ENCODE results near the gene KLHL41.

KLHL41 gene

DNA sequence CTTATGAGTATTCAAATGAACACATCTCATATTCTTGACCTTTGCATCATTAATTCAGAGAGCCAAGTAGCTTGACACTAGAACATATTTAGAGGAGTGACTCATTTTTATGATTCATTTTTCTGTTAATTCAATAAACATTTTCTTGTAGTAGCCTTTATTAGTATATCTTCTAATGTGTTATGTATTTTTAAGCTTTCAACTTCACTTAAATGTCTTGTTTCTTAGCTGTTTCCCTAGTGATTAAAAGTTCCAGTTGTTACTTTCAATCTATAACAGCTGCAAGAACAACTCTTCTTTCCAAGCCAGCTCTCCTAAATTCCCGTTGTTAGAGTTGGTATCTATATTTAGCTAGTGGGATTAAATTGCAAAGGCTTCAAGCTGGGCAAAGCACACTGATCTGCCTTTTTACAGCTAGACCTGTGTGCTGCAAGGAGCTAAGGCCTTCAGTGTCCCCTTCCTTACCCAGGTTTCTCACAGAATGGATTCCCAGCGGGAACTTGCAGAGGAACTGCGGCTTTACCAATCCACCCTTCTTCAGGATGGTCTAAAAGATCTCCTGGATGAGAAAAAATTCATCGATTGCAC is at the start of gene KLHL41:
TSS of gene KLHL41 (plus strand) at position 405 of the 588 bp plus-strand sequence. CDS start at position 482, 77 bp downstream.
- no peak for DNase-seq

DNA sequence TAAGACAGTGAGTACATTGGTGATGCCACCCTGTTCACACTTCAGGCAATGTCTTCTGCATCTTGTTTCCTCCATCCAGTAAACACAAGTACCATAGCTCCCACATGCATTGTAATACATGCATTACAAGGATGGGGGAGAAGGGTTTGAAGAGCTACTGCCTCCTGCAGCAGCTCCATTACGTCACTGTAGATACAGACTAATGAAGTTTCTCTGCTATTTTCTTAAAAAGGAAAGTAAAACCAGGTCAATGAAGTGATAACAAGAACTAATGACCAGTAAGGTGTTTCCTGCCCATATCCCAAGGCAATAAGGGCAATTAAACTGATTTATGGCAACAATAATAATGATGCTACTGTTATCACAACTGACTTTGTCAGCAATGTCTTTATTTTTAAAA is 48.4 kb upstream of the KLHL41 start:
- no peak for DNase-seq

DNA sequence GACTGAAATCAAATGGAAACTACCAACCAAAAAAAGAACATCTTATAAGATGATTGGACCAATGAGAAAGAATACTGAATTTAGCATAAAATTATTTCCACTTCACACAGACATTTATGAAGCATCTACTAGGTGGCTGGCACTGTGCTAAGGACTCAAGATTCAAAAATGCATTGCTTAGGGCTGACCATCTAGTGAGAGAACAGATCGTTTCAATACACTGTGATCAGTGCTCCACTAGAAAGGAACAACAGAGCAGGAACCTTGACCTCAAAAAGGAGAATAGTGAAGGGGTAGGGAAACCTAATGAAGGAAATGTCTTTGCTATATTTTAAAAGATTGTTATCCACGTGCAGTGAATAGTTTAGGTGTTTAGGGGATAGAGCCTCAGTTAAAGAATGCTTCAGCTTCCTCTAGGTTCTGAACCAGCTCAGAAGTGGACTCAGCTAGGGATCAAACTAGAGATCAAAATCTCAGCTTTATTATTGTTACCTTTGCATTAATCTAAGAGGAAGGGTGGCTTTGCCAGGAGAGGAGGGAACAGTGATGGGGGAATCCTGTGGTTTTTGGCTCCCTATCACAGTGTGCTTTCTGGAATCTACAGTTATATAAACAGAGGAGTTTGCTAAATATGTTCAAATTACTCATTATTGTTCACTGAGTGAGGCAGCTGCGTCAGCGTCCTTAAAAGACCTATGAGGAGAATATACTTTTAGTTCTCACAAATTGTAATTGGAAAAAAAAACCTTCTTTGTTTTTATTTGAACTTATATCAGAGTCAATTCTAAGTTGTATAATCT is 46.4 kb upstream of the KLHL41 start:
- no peak for DNase-seq

DNA sequence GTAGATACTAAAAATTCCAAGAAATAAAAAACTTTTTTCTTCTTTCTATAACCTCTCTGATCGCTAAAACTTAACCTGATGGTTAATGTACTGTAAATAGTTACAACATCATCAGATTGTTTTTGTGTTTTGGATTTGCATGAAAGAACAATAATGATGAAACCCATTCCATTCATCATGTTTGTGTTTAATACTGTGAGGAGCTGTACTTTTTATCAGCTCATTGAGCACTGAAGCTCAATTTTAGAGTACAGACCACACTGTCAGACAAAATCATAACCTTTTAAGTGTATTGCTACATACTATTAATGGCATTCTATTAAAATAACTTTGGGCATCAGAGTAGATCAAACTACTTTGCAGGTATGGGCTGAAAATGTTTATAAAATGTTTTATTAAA is 45.0 kb upstream of the KLHL41 start:
- DNase-seq: no peak

DNA sequence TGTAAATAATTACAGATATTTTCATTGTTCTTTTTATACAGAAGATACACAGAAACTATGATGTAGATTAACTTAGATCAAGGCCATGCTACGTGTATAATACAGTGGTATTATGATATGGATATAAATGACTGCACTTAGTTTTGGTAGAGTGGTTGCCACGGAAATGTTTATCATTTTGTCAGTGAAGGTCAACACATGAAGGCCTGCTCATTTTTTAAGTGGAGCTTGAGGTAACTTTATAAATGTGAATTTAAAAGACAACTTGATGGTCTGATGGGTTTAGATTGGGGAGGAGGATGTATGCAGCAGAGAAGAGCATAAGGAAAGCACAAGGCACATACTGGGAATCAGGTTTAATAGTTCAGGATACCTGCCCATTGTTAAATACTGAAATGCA is 44.6 kb upstream of the KLHL41 start:
- peak; percentile 15 for DNase-seq

DNA sequence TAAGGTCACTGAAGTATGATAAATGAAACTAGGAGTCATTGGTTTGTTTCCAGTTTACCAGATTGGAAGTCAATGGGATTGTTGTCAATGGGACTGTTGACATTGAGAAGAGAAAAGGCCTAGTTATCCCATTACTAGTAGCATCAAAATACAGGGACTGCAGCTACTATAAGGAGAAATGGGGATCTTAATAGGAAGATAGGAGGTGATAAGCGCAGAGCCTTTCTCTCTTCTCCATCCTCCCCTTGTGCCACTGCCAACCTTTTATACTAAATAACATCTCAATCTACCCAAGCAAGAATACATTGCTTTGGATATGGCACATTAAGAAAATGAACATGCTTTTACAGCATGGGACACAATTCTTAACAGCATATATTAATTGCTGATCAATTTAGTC is 40.7 kb upstream of the KLHL41 start:
- no peak for DNase-seq

DNA sequence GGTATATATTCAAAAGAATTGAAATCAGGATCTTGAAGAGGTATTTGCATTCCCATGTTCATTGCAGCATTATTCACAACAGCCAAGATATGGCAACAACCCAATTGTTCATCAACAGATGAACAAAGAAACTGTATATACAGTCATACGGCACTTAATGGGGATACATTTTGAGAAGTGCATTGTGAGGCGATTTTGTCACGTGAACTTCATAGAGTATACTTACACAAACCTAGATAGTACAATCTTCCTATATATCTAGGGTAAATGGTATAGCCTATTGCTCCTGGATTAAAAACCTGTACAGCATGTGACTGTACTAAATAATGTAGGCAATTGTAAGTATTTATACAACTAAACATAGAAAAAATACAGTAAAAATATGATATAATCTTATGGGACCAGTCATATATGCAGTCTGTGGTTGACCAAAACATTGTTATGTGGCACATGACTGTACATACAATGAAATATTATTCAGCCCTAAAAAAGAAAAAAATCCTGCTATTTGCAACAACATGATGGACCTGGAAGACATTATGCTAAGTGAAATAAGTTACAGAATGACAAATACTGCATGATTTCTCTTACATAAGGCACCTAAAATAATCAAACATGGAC is 39.4 kb upstream of the KLHL41 start:
- DNase-seq: no peak

DNA sequence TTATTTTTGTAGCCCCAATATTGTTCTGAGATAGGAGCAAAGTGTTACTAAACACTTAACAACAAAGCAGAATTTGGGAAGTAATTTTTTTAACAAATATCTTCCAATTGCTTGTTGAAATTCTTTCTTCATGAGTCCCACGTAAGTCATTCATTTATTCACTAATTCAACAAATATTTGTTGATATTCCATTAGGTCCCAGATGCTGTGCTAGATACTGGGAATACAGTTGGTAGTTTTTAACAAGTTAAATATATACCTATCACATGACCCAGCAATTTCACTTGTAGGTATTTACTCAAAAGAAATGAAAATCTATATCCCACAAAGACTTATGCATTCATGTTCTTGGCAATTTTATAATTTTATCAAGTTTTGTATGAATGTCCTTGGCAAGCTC is 37.3 kb upstream of the KLHL41 start:
- no peak for DNase-seq

DNA sequence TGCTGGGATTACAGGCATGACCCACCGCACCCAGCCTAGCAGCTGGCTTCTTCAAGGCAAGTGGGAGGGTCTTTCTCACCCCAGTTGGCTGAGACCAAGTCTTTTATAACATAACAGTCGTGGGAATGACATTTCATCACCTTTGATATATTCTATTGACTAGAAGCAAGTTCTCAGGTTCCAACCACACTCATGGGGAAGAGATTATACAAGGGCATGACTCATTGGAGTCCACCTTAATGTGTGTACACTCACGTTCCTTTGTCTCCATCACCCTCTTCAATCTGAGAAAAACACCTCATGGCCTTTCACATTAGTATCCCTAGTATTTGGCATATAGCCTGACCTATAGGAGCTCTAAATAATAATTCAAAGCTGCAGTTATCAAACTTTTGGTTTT is 33.0 kb upstream of the KLHL41 start:
- DNase-seq: no peak

DNA sequence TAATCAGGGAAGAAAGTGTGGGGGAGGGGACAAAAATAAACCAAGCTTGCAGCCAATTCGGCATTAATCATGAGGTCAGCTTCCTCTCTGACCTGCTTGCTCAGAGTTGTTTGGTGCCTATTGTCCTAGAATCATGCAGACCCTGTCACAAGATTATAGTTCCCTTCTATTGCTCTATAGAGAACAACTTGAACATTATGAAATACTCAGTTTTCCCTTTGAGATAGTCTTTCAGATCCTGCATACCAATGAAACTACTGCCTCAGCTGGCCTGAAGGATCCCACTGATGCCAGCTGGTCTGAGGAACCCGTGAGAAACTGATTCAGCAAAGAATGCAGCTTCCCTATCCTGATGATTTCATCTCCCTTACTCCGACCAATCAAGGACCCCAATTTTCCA is 31.2 kb upstream of the KLHL41 start:
- no peak for DNase-seq

DNA sequence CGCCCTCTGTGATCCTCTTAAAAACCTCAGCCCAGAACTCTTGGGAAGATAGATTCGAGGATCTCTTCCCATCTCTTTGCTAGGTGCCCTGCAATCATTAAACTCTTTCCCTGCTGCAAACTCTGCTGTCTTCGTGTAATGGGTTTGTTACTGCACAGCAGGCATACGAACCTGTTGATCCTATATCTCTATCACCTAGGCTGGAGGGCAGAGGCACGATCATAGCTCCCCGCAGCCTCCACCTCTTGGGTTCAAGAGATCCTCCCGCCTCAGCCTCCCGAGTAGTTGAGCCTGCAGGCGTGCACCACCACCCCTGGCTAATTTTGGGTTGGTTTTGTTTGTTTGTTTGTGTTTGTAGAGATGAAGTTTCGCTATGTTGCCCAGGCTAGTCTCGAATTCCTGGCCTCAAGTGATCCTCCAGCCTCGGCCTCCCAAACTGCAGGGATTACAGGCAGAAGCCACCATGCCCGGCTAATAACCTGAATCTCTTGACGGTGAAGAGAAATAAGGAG is 30.7 kb upstream of the KLHL41 start:
- no peak for DNase-seq

DNA sequence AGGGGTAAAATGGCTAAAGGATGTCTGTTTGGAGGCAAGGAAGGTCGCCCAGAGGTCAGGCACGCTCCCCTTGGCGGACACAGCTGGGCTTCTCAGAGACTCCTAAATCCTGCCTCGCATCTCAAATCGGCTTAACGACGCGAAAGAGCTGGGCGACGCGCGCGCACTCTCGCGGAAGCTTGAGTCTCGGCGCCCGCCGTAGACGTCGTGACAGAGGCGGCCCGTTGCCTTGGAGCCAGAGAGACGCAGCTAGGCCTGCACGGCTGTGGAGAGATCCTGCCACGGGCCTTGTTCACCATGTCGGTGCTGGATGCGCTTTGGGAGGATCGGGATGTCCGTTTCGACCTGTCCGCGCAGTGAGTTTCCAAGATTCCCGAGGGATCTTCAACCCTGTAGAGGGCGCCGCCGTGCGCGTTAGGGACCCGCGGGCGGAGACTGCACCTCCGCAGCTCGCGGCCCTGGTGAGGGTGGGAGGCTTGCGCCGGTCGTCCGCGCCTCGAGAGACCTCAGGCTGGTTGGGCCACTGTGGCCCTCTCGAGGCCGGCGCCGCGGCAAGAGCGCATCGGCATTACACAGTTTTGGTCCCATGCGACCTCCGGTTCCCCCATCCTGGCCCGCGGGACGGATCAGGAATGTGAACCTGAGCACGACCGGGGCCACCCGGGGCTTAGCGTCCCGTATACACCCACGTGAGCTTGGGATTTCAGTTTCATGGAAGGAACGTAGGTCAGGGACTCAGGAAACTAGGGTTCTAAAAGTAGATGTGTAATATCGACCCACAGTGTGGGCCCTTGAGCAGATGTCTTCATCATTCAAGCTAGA is 30.0 kb upstream of the KLHL41 start, which contains the start of gene BBS5:
TSS of gene BBS5 (plus strand) at position 238 of the 822 bp plus-strand sequence. CDS start at position 298, 60 bp downstream.
- DNase-seq: peak; percentile 61

DNA sequence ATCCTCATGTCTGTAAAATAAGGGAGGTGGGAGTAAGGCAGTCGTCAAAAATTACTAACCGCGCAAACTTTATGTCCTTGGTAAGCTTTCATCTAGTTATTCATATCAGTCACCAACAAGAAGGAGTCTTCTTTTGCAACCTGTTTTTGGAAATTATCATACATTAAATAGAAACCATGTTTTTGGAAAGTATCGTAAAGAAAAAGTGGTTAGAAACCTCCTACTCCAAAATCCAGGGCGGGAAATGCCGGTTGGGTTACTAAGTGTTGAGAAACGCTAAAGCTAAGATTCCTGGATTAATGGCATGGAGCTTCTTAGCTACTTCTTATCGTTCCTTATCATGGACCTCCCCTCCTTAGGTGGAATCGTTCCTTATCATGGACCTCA is 29.4 kb upstream of the KLHL41 start:
- DNase-seq: no peak

DNA sequence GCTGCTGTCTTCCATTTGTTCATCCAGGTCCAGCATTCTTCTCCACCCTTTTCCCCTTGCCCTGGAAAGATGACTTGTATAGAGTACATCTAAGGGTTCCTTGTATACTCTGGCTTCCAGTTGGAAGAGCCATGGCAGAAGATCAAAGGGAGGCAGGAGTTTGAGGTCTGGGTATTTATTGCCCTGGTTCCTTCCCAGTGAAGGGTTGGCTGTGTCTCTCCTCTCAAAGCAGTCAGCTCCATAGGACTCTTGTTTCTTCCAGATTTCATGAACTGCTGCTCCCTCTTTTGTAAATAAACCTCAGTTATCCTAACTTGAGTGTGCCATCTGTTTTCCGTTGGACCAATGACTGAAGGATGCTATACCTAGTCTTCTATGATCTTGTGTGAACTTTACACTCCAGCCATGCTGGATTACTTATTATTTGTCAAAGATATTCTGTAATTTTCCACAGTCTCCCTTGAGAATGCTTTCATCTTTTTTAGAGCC is 23.8 kb upstream of the KLHL41 start:
- DNase-seq: no peak

DNA sequence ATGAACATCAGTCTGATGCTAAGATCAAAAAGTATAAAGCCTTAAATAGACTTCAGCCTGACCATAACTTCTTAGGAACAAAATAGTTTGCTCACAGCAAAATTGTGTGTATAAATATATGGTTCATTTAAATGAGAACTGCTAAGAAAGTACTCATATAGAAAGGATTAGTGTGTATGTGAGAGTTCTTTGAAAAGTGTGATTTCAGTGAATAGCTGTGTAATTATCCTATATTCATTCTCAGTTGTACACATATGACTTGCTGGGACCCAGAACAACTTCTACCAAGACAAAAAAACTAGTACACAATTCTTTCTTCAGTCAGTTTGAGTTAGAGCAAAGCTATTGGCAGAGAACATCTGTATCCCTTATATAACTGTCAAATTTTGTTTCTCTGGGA is 23.0 kb upstream of the KLHL41 start:
- DNase-seq: no peak

DNA sequence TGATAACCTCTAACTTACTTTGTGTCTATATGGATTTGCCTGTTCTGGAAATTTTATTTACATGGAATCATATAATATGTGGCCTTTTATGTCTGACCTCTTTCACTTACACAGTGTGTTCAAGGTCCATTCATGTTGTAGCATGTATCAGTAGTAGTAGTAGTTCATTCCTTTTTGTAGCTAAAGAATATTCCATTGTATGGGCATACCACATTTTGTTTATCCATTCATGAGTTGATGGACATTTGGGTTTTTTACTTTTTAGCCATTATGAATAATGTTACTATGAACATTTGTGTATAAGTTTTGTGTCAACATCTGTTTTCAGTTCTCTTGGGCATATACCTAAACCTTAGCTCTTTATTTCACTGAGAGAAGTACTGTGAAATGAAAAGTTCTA is 18.7 kb upstream of the KLHL41 start:
- DNase-seq: no peak

DNA sequence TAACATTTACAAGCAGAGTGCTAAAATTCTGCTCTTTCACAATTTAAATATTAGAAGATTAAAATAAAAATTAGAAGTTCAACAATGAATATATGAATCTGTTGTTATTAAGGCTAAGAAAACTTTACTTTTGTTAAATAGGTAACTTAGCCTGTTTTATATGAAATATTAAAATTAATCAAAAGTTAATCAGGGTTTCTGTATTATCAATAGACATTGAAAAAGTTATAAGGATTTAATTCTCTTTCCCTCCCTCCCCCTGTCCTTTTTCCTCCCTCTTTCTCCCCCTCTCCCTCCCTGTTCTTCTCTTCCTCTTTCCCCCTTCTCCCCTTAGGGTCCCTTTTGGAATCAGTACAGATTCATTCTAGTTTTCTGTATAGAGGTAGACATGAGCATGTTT is 18.1 kb upstream of the KLHL41 start:
- DNase-seq: no peak

DNA sequence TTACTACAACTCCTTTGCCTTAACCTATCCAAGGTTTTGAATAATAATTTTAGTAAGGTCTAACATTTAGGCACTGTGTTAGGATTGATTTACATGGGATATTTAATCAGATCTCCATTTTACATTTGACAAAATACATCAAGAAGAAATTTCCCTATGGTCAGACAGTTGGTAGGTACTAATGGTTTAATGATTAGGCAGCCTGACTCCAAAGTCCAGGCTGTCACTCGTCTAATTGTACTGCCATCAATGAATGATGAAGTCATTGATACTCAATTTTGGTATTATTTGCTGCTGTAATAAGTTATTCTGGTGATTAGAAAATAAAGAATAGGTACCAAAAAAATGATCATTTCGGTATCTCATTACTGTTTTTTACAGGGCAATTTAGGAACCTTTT is 16.1 kb upstream of the KLHL41 start:
- no peak for DNase-seq

DNA sequence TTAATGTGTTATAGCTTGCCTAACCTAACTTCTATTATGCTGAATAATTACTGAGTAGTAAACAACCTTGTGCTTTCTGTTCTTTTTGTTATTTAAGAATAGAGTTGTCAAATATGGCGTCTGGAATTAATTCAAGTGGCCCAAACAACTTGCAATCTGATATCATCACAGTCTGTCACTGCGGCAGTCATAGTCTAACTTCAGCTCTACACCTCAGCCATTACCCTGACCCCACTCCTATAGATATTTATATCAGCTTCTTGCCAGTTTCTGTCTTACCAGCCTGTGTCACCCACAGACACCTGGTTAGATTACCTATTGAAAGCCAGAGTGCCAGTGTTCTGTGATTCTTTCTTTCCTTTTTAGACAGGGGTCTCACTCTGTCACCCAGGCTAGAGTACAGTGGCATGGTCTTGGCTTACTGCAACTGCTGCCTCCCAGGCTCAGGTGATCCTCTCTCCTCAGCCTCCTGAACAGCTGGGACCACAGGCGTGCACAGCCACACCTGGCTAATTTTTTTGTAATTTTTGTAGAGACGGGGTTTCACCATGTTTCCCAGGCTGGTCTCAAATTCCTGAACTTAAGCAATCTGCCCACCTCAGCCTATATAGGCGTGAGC is 14.1 kb upstream of the KLHL41 start:
- no peak for DNase-seq

DNA sequence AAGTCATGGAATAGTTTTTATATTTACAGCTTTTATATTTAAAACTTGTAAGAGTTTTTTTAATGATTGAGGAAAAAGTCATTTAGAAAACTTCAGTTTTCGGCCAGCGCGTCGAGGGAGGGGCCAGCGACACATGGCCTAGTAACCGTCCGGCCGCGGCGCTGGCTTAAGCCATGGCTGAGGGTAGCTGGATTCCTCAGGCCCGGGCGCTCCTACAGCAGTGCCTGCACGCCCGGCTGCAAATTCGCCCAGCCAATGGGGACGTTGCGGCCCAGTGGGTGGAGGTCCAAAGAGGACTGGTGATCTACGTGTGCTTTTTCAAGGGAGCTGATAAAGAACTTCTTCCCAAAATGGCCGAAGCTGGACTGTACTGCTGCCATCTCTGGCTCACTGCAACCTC is 4.9 kb upstream of the KLHL41 start:
- DNase-seq: no peak

DNA sequence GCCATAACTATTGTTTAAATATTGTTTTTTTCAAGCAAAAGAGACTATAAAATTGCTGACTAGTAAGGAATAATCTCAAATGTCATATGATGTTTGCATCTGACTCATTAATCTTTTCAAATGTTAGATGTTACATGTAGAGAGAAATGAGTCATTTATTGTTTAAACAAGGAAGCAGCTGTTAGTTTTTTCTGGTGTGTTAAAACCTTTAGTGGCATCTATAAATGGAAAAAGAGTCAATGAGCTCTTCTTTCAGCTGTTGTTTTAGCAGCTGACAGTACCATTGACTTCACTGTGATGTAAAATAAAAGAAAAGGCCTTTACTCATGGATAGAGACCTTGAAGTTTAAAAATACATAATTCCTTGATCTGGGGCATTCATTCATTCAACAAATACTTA is 1.8 kb upstream of the KLHL41 start:
- DNase-seq: peak; percentile 38

DNA sequence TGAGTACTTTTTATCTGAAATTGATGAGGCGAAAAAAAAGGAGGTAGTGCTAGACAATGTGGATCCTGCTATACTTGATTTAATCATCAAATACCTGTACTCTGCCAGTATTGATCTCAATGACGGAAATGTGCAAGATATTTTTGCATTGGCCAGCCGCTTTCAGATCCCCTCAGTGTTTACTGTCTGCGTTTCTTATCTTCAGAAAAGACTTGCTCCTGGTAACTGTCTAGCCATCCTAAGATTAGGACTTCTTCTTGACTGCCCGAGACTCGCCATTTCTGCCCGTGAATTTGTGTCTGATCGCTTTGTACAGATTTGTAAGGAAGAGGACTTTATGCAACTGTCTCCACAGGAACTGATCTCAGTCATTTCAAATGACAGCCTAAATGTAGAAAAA is 453 bp downstream of the KLHL41 start:
- DNase-seq: peak; percentile 33

DNA sequence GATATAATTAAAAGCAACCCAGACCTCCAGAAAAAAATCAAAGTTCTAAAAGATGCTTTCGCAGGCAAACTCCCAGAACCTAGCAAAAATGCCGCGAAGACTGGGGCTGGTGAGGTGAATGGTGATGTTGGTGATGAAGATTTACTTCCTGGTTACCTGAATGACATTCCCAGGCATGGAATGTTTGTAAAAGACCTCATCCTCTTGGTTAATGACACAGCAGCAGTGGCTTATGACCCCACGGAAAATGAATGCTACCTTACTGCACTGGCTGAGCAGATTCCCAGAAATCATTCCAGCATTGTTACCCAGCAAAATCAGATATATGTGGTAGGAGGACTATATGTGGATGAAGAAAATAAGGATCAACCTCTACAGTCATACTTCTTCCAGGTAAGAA is 994 bp downstream of the KLHL41 start:
- DNase-seq: no peak
